Stimulated activated naive CD4-positive, alpha-beta T cell treated with Interleukin-2 at 50 U/mL for 16 hours (primary cell): ENCODE results near the gene SLC25A47.
"Not testable (repeated sequence)": the region's sequence is repeated elsewhere in the genome, so short reads cannot be mapped to it uniquely, and the experiment has no call there.

ENCODE experiments used
- DNase-seq: peaks from one replicate; lab custom pipeline; 2025; lab: John Stamatoyannopoulos, UW

The SLC25A47 gene

GRCh38 chr14:100325231-100325632 lies 2.1 kb downstream of the SLC25A47 start:
- DNase-seq, result no peak

- DNase-seq, result no peak
Measured at GRCh38 chr14:100325958-100326357, 2.8 kb downstream of the SLC25A47 start.

DNA sequence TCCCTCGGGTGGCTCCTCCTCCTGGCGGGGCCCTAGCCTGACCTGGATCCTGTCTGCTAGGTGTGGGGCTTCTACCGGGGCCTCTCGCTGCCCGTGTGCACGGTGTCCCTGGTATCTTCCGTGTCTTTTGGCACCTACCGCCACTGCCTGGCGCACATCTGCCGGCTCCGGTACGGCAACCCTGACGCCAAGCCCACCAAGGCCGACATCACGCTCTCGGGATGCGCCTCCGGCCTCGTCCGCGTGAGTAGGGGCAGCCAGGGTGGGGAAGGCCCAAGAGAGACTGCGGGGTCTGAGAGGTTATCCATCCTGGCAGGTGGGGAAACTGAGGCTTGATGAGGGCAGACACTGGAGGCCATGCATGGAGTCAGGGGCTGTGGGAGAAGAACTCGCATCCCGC lies 4.0 kb downstream of the SLC25A47 start:
- DNase-seq, result no peak

DNA sequence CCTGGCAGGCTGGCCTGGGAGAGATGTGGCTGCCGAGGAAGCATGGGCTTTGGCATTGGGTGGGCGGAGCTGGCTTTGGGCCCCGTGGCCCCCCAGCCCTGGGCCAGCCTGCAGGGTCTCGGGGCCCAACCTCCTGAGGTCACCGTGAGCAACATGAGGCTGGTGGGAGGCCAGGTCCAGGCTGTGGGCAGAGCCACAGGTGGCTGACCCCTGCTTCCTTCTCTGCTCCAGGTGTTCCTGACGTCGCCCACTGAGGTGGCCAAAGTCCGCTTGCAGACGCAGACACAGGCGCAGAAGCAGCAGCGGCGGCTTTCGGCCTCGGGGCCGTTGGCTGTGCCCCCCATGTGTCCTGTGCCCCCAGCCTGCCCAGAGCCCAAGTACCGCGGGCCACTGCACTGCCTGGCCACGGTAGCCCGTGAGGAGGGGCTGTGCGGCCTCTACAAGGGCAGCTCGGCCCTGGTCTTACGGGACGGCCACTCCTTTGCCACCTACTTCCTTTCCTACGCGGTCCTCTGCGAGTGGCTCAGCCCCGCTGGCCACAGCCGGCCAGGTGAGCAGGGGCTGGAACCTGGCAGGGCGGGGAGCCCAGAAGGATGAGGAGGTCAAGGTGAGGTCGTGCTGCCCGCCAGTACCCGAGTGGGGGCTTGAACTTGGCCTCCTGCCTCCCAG lies 5.5 kb downstream of the SLC25A47 start:
- DNase-seq, result no peak

- DNase-seq, result no peak
Measured at GRCh38 chr14:100329233-100330006, 6.3 kb downstream of the SLC25A47 start.

DNA sequence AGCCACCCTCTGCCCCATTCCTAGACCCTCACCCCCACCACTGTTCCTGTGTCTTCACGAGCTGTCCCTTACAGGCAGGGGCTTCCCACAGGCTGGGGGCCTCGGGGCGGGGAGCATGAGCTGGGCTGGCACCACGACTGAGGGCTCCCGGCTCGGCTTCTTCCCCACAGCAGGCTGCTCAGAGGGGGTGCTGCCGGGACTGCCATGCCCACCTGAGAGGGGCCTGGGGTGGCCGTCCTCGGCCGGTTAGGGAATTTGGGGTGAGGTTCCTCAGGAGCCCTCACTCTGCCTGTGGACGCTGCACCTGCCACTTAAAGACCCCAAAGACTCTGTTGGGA lies 6.8 kb downstream of the SLC25A47 start:
- no peak for DNase-seq

DNA sequence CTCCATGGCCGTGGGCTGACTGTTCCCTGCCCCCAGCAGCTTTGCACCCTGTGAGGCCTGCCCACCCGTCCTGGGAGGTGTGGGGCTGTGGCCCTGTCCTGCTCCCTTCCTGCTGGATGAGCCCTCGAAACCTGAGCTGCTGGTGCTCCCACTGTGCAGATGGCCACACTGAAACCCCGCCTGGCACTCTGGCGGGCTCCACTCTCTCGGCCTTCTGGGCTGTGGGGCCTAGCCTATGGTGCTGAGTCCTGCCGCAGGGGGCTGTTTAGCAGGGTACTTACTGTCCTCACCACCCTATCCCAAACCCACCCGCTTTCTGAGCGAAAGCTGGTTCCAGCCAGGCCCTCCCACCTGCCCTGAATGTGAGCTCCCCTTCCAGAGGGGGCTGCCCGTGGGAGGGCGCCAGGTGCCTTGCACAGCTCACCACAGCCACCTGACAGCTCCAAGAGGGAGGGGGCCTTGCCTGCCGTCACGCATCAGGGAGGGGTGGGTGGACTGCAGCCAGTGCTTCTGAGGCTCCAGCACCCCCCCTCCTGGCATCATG lies 7.3 kb downstream of the SLC25A47 start:
- no peak for DNase-seq

GRCh38 chr14:100332071-100332639 lies 9.0 kb downstream of the SLC25A47 start:
- no peak for DNase-seq

- no peak for DNase-seq
Measured at GRCh38 chr14:100332797-100333196, 9.7 kb downstream of the SLC25A47 start.

- no peak for DNase-seq
Measured at GRCh38 chr14:100333311-100333710, 10.2 kb downstream of the SLC25A47 start.

DNA sequence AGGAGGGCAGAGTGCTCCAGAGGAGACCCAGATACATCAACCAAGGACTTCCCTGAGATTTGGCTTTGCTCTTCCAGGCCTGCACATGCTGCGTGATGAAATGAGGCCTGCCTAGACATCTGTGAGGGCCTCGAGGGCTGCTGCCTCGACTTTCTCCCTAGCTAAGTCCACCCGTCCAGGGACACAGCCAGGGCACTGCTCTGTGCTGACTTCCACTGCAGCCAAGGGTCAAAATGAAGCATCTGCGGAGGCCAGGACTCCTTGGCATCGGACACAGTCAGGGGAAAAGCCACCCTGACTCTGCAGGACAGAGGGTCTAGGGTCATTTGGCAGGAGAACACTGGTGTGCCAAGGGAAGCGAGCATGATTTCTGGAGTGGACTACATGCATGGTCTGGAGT lies 10.7 kb downstream of the SLC25A47 start:
- no peak for DNase-seq

DNA sequence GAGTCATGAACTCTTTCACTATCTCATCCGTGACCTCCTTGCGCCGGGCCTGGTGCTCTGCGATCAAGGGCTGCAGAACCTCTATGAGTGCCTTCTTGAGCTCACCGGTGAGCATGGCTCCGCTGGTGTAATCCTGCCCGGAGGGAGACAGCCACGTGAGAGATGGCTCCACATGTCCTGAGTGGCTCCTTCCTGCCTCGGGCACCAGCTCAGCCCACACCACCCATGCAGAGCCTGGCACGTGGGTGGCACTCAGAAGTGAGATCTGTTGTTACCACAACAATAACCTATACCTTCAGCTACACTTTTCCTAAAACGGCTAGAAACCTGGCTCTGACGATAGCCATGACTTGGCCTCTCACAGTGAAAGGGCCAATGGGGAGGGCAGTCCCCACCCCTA lies 11.8 kb downstream of the SLC25A47 start:
- no peak for DNase-seq

DNA sequence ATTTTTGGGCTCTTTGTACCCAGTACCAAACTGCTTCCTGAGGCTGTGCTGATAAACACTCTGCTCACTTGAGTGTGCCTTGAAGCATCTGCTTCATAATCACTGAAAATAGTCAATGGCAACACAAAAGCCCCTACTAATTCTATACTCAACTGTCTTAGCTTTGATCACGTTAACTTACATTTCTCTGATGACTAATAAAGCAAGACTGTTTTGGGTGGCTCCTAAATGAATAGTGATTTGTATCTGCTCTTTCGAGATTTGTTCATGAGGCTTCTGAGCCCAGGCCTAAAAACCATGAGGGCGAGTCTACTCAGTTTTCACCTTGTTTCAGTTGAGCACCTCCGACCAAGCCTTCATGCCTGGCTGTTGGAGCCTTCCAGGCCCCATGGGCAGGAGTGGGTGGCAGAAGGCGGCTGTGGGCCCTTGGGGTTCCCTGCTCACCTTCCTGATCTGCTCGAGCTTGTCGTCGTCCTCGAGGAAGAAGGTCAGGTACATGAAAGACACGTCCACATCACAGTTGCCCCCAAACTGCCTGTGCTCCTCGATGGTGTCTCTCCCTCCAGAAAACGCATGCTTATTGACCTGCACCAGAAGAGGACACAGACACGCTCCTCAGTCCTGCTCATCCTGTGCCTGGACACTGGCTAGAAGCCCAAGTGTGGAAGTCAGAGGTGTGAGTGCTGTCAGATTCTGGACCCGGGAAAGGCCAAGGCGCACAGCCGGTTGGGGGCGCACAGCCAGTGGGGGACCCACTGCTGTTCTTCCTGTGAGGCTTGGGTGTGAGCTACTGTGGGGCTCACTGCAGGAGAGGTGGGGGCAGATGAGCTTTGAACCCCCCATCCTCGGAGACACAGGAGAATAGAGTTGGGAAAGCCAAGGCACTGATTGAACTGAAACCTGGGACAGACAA lies 13.7 kb downstream of the SLC25A47 start:
- no peak for DNase-seq

DNA sequence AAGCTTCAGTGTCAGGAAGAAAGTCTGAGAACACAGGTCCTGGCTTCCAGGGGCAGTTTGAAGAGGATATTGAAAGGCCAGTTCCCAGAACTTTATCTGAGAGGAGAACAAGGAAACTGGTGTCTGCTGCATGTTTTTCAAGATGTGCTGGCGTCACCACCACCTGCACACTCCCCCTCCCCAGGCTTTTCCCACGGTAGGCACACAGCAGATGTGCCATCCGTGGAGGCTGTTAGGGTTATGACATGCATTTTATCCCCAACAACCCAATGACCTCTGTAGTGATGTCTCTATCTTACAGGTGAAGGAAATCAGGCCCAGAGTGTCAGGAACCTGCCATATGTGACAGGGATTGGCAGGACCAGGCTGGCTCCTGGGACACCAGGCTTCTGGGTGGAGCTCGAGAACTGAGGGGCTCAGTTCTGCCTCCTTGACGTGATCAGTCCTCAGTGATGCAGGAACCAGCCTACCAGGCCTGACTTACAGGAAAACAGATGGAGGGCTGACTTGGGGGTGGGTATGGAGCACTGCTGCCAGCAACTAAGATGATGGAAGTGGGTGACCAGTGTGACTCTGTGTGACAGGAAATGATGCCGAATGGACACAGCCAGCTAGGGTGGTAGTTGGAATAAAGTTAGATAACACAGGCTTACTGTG lies 16.8 kb downstream of the SLC25A47 start:
- DNase-seq, result no peak

- no peak for DNase-seq
Measured at GRCh38 chr14:100340423-100340813, 17.3 kb downstream of the SLC25A47 start.

DNA sequence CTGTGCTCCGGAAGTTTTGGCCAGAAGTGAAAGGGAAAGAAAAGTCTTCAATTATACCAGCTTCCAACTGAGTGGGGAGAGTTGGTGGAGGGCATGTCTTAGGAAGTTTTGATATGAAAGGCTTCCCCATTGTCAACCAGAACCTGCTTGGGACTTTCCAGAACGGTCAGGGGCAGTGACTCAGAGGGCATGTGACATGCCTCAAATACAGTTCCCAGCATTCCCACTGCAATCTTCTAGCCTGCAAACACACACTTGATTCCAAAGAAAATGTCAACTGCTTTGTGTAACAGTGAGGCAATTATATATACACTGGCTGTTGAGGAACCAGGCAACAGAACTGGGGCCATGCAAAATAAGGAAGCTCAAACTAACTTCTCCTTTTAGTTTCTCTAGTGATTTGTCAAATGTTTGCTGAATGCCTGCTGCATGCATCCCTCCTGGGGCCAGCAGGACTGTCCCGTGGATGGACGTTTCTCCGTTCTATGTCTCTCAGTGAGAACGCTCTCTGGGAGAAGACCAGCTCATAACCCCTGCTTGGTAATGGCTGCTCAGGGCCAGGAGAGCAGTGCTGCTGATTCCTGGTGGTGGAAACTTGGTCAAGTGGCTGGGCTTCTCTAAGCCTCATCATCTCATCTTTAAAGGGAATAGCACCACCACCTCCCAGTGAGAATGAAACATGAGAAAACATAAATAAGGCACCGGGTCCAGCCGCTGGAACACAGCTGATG lies 18.3 kb downstream of the SLC25A47 start:
- DNase-seq, result no peak

DNA sequence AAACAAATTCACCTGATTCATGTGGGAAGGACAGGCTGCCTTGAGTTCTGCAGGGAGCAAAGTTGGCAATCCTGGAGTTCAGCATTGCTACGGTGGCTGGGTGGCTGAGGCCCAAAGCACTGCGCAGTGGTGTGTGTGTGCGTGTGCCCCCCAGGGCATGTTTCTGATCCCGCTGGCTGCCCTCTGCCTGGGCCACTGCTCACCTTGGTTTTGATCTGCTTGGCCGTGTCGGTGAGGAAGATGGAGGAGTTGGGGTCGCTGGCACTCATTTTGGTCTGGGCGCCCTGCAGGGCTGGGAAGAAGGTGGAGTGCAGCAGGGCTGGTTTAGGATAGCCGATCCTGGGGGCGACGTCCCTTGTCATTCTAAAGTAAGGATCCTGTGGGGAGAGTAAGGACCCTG lies 19.1 kb downstream of the SLC25A47 start:
- no peak for DNase-seq

GRCh38 chr14:100342826-100343225 lies 19.7 kb downstream of the SLC25A47 start:
- not testable (repeated sequence) for DNase-seq

DNA sequence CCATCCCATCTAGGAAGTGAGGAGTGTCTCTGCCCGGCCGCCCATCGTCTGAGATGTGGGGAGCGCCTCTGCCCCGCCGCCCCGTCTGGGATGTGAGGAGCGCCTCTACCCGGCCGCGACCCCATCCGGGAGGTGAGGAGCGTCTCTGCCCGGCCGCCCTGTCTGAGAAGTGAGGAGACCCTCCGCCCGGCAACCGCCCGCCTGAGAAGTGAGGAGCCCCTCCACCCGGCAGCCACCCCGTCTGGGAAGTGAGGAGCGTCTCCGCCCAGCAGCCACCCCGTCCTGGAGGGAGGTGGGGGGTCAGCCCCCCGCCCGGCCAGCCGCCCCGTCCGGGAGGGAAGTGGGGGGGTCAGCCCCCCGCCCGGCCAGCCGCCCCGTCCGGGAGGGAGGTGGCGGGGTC lies 21.5 kb downstream of the SLC25A47 start:
- DNase-seq, result not testable (repeated sequence)

DNA sequence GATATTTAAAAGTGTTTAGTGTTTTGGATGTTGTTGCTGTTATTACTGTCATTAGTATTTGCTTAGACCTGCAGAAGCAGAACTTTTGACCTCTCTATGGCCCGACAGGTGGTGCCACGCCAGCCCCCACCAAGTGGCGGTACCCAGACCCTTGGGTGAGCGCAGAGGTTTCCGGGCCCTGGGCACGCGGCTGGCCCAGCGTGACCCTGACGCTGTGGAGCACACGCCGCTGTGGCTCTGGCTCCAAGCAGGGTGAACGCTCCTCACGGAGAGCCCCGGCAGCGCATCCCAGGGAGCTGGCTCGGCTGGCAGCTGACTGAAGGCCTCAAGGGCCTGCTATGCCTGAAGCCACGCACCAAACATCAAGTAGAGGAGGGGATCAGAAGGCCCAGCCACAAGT lies 22.6 kb downstream of the SLC25A47 start:
- DNase-seq, result no peak
